Endothelial cell of coronary artery (primary cell): ENCODE data around the gene KRTAP9-2. TPM values are rescaled to one million over a fixed set of nuclear protein-coding genes. Genes with fewer than 3 reads are reported as not detected.

Experiments used
- total RNA-seq: library from RNA; depleted of rRNA; stranded (reverse); fragments of >200 nt; gene quantifications from 2 replicates; pipeline ENCODE4 v1.2.3, GENCODE V29; 2014

KRTAP9-2 gene
- not detected in 2 replicates for total RNA-seq

DNA sequence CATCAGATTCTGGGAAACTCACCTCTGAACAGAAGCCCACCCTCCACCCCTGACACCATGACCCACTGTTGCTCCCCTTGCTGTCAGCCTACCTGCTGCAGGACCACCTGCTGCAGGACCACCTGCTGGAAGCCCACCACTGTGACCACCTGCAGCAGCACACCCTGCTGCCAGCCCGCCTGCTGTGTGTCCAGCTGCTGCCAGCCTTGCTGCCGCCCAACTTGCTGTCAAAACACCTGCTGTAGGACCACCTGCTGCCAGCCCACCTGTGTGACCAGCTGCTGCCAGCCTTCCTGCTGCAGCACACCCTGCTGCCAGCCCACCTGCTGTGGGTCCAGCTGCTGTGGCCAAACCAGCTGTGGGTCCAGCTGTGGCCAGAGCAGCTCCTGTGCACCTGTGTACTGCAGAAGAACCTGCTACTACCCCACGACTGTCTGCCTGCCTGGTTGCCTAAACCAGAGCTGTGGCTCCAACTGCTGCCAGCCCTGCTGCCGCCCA is at the start of gene KRTAP9-2:
TSS of gene KRTAP9-2 (plus strand) at position 51 of the 498 bp plus-strand sequence. CDS start at position 58, 7 bp downstream.

DNA sequence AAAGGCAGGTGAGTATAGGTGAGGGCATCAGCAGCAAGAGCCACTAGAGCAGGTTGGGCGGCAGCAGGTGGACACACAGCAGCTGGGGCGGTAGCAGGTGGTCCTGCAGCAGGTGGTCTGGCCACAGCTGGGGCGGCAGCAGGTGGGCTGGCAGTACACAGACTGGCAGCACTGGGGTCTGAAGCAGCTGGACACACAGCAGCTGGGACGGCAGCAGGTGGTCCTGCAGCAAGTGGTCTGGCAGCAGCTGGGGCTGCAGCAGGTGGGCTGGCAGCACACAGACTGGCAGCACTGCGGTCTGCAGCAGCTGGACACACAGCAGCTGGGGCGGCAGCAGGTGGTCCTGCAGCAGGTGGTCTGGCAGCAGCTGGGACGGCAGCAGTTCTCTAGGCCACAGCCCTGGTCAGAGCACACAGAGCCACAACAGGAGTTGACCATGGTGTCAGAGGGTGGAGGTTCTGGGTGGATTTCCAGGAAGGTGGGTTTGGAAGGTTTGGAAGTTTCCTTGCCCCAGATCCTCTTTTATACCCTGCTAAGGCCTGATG is 48.6 kb upstream of the KRTAP9-2 start, which contains the start of gene KRTAP4-2:
TSS of gene KRTAP4-2 (minus strand) at position 495 of the 545 bp plus-strand sequence. CDS start at position 438, 57 bp downstream.

DNA sequence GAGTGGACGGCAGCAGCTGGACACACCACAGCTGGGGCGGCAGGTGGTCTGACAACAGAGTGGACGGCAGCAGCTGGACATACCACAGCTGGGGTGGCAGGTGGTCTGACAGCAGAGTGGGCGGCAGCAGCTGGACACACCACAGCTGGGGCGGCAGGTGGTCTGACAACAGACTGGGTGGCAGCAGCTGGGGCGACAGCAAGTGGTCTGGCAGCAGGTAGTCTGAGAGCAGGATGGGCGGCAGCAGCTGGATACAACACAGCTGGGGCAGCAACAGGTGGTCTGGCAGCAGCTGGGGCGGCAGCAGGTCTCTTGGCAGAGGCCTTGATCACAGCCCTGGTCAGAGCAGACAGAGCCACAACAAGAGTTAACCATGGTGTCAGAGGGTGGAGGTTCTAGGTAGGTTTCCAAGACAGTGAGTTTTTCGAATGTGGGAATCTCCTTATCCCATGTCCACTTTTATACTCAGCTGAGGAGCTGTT is 41.9 kb upstream of the KRTAP9-2 start, which contains the start of gene KRTAP4-1:
TSS of gene KRTAP4-1 (minus strand) at position 432 of the 482 bp plus-strand sequence. CDS start at position 375, 57 bp downstream.

DNA sequence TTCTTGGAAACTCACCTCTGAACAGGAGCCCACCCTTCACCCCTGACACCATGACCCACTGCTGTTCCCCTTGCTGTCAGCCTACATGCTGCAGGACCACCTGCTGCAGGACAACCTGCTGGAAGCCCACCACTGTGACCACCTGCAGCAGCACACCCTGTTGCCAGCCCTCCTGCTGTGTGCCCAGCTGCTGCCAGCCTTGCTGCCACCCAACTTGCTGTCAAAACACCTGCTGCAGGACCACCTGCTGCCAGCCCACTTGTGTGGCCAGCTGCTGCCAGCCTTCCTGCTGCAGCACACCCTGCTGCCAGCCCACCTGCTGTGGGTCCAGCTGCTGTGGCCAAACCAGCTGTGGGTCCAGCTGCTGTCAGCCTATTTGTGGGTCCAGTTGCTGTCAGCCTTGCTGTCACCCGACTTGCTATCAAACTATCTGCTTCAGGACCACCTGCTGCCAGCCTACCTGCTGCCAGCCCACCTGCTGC is 36.6 kb upstream of the KRTAP9-2 start, which contains the start of gene KRTAP9-1:
TSS of gene KRTAP9-1 (plus strand) at position 51 of the 482 bp plus-strand sequence. CDS start at position 51, 0 bp downstream.

GRCh38 chr17:41232399-41233105 is 6.1 kb downstream of the KRTAP9-2 start, which contains the start of gene KRTAP9-3:
KRTAP9-3 (plus strand) TSS chr17:41232449; CDS start chr17:41232502, 53 bp downstream.

DNA sequence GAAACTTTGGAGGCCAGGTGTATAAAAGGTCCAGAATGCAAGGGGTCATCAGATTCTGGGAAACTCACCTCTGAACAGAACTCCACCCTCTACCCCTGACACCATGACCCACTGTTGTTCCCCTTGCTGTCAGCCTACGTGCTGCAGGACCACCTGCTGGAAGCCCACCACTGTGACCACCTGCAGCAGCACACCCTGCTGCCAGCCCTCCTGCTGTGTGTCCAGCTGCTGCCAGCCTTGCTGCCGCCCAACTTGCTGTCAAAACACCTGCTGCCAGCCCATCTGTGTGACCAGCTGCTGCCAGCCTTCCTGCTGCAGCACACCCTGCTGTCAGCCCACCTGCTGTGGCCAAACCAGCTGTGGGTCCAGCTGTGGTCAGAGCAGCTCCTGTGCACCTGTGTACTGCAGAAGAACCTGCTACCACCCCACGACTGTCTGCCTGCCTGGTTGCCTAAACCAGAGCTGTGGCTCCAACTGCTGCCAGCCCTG is 11.5 kb downstream of the KRTAP9-2 start, which contains the start of gene KRTAP9-8:
TSS of gene KRTAP9-8 (plus strand) at position 51 of the 489 bp plus-strand sequence. CDS start at position 104, 53 bp downstream.

GRCh38 chr17:41249637-41250240 is 23.3 kb downstream of the KRTAP9-2 start, which contains the start of gene KRTAP9-4:
KRTAP9-4 (plus strand) TSS chr17:41249687; CDS start chr17:41249721, 34 bp downstream.

DNA sequence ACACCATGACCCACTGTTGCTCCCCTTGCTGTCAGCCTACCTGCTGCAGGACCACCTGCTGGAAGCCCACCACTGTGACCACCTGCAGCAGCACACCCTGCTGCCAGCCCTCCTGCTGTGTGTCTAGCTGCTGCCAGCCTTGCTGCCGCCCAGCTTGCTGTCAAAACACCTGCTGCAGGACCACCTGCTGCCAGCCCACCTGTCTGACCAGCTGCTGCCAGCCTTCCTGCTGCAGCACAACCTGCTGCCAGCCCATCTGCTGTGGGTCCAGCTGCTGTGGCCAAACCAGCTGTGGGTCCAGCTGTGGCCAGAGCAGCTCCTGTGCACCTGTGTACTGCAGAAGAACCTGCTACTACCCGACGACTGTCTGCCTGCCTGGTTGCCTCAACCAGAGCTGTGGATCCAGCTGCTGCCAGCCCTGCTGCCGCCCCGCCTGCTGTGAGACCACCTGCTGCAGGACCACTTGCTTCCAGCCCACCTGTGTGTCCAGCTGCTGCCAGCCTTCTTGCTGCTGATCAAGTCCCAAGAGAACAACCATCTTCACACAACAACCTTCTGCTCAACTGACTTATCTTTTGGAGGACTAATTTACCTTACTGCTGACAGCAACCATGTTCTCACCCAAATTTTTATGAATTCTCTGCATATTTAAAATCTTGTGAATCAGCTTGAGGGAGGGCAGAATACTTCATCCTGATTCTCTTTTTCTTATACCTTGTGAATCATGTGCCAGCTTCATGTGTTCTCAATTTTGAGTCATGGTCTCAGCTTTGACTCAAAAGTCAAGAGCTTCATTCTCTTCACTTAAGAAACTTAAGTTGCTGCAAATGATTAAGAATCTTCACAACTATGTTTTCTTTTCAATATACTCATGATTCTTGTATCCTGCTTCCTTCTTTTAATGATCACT is 29.2 kb downstream of the KRTAP9-2 start, which contains the start of gene KRTAP9-9:
TSS of gene KRTAP9-9 (plus strand) at position 4 of the 910 bp plus-strand sequence.

GRCh38 chr17:41265078-41265477 is 38.6 kb downstream of the KRTAP9-2 start, which contains the start of gene KRTAP9-6:
KRTAP9-6 (plus strand) TSS chr17:41265378; CDS start chr17:41265378, 0 bp downstream.

DNA sequence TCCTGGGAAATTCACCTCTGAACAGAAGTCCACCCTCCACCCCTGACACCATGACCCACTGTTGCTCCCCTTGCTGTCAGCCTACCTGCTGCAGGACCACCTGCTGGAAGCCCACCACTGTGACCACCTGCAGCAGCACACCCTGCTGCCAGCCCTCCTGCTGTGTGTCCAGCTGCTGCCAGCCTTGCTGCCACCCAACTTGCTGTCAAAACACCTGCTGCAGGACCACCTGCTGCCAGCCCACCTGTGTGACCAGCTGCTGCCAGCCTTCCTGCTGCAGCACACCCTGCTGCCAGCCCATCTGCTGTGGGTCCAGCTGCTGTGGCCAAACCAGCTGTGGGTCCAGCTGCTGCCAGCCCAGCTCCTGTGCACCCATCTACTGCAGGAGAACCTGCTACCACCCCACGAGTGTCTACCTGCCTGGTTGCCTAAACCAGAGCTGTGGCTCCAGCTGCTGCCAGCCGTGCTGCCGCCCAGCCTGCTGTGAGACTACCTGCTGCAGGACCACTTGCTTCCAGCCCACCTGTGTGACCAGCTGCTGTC is 49.3 kb downstream of the KRTAP9-2 start, which contains the start of gene KRTAP9-7:
TSS of gene KRTAP9-7 (plus strand) at position 51 of the 543 bp plus-strand sequence. CDS start at position 51, 0 bp downstream.

Other genes starting within 250 kb of the KRTAP9-2 start
- not detected in 2 replicates for gene KRT40, start 242.3 kb upstream of the KRTAP9-2 start, total RNA-seq
- gene KRTAP3-3, start 232.5 kb upstream of the KRTAP9-2 start, total RNA-seq: not detected in 2 replicates
- not detected in 2 replicates for gene KRTAP3-2, start 226.7 kb upstream of the KRTAP9-2 start, total RNA-seq
- not detected in 2 replicates for gene KRTAP3-1, start 217.5 kb upstream of the KRTAP9-2 start, total RNA-seq
- not detected in 2 replicates for gene KRTAP1-5, start 199.4 kb upstream of the KRTAP9-2 start, total RNA-seq
- not detected in 2 replicates for gene KRTAP1-4, start 196.5 kb upstream of the KRTAP9-2 start, total RNA-seq
- gene KRTAP1-3, start 191.8 kb upstream of the KRTAP9-2 start, total RNA-seq: not detected in 2 replicates
- not detected in 2 replicates for gene KRTAP1-1, start 185.2 kb upstream of the KRTAP9-2 start, total RNA-seq
- gene KRTAP2-1, start 179.3 kb upstream of the KRTAP9-2 start, total RNA-seq: not detected in 2 replicates
- not detected in 2 replicates for gene KRTAP2-2, start 171.4 kb upstream of the KRTAP9-2 start, total RNA-seq
- not detected in 2 replicates for gene KRTAP2-3, start 166.5 kb upstream of the KRTAP9-2 start, total RNA-seq
- not detected in 2 replicates for gene KRTAP2-4, start 160.8 kb upstream of the KRTAP9-2 start, total RNA-seq
- not detected in 2 replicates for gene KRTAP4-7, start 142.5 kb upstream of the KRTAP9-2 start, total RNA-seq
- not detected in 2 replicates for gene KRTAP4-8, start 128.5 kb upstream of the KRTAP9-2 start, total RNA-seq
- gene KRTAP4-16, start 124.4 kb upstream of the KRTAP9-2 start, total RNA-seq: not detected in 2 replicates
- not detected in 2 replicates for gene KRTAP4-9, start 121.3 kb upstream of the KRTAP9-2 start, total RNA-seq
- gene KRTAP4-11, start 108.3 kb upstream of the KRTAP9-2 start, total RNA-seq: not detected in 2 replicates
- gene KRTAP4-12, start 102.5 kb upstream of the KRTAP9-2 start, total RNA-seq: not detected in 2 replicates
- not detected in 2 replicates for gene KRTAP4-6, start 86.1 kb upstream of the KRTAP9-2 start, total RNA-seq
- gene KRTAP4-5, start 76.8 kb upstream of the KRTAP9-2 start, total RNA-seq: not detected in 2 replicates
- gene KRTAP4-4, start 65.9 kb upstream of the KRTAP9-2 start, total RNA-seq: not detected in 2 replicates
- gene KRTAP4-3, start 58.4 kb upstream of the KRTAP9-2 start, total RNA-seq: not detected in 2 replicates
- gene KRTAP4-2, start 48.4 kb upstream of the KRTAP9-2 start, total RNA-seq: not detected in 2 replicates
- not detected in 2 replicates for gene KRTAP4-1, start 41.7 kb upstream of the KRTAP9-2 start, total RNA-seq
- not detected in 2 replicates for gene KRTAP9-1, start 36.8 kb upstream of the KRTAP9-2 start, total RNA-seq
- not detected in 2 replicates for gene KRTAP9-3, start 5.8 kb downstream of the KRTAP9-2 start, total RNA-seq
- gene KRTAP9-8, start 11.4 kb downstream of the KRTAP9-2 start, total RNA-seq: not detected in 2 replicates
- not detected in 2 replicates for gene KRTAP9-4, start 23.0 kb downstream of the KRTAP9-2 start, total RNA-seq
- not detected in 2 replicates for gene KRTAP9-9, start 28.7 kb downstream of the KRTAP9-2 start, total RNA-seq
- not detected in 2 replicates for gene KRTAP9-6, start 38.7 kb downstream of the KRTAP9-2 start, total RNA-seq
- gene KRTAP9-7, start 49.0 kb downstream of the KRTAP9-2 start, total RNA-seq: not detected in 2 replicates
- not detected in 2 replicates for gene KRTAP29-1, start 76.2 kb downstream of the KRTAP9-2 start, total RNA-seq
- gene KRTAP16-1, start 82.7 kb downstream of the KRTAP9-2 start, total RNA-seq: not detected in 2 replicates
- gene KRTAP17-1, start 89.1 kb downstream of the KRTAP9-2 start, total RNA-seq: not detected in 2 replicates
- not detected in 2 replicates for gene KRT33A, start 124.2 kb downstream of the KRTAP9-2 start, total RNA-seq
- not detected in 2 replicates for gene KRT33B, start 143.2 kb downstream of the KRTAP9-2 start, total RNA-seq
- gene KRT34, start 155.7 kb downstream of the KRTAP9-2 start, total RNA-seq: not detected in 2 replicates
- not detected in 2 replicates for gene KRT31, start 171.0 kb downstream of the KRTAP9-2 start, total RNA-seq
- not detected in 2 replicates for gene KRT37, start 197.9 kb downstream of the KRTAP9-2 start, total RNA-seq
- gene KRT38, start 214.3 kb downstream of the KRTAP9-2 start, total RNA-seq: not detected in 2 replicates
- gene KRT32, start 240.7 kb downstream of the KRTAP9-2 start, total RNA-seq: not detected in 2 replicates